Activated gamma-delta T cell (primary cell): ENCODE results near the gene NHEJ1.
"Not testable (repeated sequence)": the region's sequence is repeated elsewhere in the genome, so short reads cannot be mapped to it uniquely, and the experiment has no call there.

Experiments
- DNase-seq: peaks from one replicate; lab custom pipeline; 2025; lab: John Stamatoyannopoulos, UW
- total RNA-seq, 2 donors: gene quantifications; one replicate each; lab custom pipeline; 2026; lab: John Stamatoyannopoulos, UW

NHEJ1 gene, protein sequence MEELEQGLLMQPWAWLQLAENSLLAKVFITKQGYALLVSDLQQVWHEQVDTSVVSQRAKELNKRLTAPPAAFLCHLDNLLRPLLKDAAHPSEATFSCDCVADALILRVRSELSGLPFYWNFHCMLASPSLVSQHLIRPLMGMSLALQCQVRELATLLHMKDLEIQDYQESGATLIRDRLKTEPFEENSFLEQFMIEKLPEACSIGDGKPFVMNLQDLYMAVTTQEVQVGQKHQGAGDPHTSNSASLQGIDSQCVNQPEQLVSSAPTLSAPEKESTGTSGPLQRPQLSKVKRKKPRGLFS
- total RNA-seq = 8.2 to 9.0 reads per million in 2 donors

DNA sequence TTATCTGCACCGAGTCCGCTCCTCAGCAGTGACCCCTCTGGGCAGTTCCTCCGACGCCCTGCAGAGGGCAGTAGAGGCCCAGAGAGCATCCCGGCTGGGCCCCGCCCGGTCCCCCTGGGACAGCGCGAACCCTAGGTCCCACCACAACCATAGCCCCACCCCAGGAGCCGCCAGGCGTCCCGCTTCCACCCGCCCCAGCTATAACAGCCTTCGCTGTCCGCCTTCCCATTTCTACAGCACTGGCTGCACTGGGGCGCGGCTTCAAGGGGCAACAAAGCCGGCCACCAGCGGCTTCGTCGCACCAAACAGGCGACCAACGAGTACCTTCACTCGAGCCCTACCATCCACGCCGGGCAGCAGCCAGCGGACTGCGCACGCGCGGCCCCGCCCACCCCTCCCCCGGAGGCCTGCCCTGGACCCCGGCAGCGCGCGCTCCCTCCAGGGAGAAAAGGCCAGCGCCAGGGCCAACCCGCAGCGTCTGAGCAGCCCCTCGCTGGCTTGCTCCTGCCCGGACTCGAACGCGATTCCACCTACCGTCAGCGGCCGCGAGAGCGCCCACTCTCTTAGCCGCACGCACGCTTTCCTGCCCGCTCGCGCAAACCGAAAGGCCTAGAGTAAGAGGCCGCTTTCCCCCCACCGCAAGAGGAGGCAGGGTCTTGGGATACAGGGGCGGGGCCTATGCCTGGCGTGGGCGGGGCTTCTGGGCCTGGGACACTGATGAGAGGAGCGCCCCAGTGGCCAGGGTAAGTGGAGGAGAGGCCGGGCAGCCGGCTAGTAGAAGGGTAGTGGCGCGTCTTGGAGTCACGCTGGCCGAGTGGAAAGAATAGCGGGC is at the start of gene NHEJ1:
Gene NHEJ1 (minus strand): TSS at position 630 of the 832 bp plus-strand sequence. CDS start 2,453 bp downstream, outside the sequence.
- DNase-seq = peak; percentile 87

DNA sequence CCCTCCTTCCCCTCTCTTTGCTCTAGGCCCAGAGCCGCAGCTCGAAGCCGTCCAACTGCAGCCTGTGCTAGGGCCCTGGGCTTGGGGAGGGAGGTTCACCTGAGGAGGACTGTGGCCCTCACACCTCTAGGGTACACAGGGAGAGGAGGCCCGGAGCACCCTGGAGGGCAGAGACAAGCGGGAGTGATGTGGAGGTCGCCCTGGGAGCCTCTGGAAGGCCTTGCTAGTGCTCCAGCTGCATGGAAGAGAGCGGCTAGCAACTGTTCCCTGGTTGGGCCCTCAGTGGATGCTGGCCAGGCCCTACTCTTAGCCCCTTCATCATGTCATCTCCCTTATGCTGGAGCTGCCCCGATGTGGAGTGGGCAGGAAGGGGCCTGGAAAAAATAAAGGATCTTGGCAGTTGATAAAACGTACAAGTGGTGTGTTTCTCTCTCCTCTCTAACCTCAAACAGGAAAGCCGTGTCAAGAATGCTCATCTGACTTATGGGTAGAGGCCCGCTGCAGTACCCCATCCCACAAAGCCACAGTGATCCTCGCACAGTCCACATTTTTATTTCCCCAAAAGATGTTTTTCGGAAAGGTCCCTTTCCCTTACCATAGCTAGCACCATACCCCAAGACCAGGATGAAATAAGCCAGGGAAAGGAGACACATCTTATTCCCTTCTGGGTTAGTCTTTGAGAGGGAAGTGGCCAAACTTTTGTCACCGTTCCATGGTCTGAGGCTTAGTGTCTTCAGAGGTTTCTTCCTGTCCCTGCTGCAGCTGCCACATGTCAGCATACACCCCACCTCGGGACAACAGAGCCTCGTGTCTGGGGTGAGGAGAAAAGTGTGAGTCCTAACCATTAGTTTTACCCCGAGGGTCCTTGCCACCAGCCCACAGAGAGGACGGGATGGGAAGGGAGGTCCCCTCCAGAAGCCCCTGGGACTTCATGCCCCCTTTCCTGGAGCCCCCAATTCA is 48.9 kb upstream of the NHEJ1 start:
- no peak for DNase-seq

DNA sequence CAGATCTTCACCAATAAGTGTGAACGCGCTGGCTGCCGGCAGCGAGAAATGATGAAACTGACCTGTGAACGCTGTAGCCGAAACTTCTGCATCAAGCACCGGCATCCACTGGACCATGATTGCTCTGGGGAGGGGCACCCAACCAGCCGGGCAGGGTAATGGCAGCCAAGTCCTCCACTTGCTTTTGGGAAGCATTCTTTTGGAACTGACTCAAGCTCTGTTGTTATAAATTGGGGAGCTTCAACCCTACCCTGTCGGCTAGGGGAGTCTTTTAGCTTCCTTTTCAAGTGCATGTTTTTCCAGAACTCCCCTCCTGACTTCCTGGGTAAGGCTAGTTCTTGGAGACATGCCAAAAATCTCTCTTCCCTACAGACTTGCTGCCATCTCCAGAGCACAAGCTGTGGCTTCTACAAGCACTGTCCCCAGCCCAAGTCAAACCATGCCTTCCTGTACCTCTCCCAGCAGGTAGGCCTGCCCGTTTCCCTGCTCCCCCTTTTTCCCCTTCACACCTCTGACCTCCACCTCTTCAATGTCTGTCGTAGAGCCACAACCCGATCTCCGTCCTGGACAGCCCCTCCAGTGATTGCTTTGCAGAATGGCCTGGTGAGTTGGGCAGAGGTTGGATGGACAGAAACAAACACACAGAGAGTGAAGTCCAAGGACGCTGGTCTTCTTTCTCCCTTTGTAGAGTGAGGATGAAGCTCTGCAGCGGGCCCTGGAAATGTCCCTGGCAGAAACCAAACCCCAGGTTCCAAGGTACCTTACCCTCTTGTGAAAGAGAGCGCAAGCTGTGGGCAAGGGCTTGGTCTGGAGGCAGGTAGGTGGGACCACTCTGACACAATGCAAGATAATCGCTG is 47.5 kb upstream of the NHEJ1 start:
- DNase-seq = no peak

DNA sequence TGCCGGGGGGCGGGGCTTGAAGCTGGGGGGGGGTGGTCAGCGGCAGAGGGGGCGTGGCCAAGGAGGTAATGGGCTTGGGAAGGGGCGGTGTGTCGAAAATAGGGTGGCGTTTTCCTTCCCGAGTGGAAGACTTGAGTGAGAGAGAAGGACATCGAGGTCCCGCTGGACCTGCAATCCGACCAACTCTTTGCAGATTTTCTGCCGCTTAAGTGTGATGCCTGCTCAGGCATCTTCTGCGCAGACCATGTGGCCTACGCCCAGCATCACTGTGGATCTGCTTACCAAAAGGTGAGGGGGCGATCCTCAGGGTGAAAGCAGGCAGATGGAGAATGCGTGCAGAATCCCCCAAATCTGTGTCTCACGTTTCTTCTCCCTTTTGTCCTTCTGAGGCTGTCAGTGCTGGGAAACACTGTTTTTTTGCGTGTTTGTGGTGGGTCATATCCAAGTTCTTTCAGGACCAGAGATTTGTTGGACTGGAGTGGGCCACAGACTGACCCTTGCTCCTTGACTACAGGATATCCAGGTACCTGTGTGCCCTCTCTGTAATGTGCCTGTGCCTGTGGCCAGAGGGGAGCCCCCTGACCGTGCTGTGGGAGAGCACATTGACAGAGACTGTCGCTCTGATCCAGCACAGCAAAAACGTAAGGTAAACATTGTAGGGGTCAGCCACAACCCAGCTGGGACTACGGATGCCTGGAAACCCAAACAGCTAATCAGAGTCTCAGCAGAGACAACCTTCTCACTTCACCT is 46.7 kb upstream of the NHEJ1 start:
- DNase-seq = no peak

DNA sequence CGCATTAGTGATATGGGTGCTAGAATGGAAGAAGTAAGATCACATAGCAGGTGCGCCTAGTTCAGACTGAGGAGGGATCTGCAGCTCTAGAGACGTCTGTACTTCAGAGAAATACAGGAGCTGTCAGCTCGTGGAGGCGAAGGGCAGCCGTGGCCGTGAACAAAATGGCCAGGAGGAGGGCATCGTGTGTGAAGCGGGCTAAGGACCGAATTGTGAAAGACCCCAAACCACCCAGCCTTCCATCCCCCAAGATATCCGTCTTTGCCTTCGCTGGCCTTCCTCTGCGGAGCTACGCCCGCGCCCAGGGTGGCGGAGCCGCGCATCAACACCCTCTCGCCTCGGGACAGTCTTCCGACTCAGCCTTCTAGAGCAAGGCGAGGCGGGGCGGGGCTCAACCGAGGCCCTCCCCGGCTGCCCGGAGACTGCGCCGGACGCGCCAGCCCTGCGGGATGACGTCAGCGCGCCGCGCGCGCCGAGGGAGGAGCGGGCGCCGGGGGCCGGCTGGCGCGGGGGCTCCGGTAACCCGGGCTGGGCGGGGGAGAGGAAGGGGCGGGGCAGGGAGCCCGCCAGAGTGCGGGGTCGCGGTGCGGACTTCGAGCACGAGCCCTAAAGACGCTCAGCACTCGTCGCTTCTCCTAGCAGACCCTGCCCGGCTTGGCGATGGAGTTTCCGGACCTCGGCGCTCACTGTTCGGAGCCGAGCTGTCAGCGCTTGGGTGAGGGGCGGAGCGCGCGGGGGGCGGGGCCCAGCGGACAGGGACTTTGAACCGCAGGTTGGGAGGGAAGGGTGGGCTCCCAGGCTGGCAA is 45.9 kb upstream of the NHEJ1 start, which contains the start of gene ZFAND2B:
Gene ZFAND2B (plus strand): TSS at position 455 of the 806 bp plus-strand sequence. CDS start 206 bp downstream, at position 661.
- peak; percentile 94 for DNase-seq

DNA sequence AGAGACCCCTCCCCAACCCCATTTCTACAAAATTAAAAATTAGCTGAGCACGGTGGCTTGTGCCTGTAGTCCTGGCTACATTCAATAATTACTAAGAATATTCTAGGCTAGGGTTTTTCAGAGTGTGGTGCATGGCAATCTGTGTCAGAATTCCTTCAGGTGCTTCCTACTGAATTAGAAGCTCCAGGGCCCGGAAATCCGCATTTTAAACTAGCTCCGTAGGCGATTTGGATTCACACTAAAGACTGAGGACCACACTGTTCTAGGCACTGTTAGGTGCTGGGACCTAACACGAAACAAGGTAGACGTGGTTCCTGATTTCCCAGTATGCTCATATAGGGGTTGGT is 45.3 kb upstream of the NHEJ1 start:
- no peak for DNase-seq

DNA sequence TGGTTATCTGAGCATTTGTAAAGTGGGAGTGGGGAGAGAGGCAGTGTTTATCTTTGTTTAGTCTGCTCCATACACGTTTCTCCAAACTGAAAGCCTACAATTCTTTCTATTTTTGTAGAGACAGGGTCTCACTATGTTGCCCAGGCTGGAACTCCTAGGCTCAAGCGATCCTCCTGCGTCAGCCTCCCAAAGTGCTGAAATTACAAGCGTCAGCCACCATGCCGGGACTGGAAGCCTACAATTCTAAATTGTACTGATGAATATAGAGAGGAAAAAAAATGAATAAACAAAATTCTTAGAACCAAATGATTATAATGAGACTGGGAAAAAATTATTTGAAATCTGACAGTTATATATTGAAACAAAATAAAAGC is 44.5 kb upstream of the NHEJ1 start:
- no peak for DNase-seq

DNA sequence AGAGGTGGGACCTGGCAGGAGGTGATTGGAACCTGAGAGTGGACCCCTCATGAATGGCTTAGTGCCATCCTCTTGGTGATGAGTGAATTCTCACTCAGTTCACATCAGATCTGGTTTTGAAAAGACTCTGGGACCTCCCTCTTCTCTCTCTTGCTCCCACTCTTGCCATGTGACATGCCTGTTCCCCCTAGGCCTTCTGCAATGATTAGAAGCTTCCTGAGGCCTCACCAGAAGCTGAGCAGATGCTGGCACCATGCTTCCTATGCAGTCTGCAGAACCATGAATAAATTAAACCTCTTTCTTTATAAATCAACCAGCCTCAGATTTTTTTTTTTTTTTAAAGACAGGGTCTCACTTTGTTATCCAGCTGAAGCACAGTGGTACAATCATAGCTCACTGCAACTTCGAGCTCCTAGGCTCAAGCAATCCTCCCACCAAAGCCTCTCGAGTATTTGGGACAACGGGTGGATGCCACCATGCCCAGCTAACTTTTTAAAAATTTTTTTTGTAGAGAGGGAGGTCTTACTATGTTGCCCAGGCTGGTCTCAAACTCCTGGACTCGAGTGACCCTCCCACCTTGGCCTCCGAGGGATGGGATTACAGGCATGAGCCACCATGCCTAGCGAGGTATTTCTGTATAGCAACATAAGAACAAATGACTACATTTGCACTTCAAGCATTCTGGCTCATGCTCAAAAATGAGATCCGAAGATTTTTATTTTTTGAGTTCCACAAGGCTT is 44.0 kb upstream of the NHEJ1 start:
- no peak for DNase-seq

DNA sequence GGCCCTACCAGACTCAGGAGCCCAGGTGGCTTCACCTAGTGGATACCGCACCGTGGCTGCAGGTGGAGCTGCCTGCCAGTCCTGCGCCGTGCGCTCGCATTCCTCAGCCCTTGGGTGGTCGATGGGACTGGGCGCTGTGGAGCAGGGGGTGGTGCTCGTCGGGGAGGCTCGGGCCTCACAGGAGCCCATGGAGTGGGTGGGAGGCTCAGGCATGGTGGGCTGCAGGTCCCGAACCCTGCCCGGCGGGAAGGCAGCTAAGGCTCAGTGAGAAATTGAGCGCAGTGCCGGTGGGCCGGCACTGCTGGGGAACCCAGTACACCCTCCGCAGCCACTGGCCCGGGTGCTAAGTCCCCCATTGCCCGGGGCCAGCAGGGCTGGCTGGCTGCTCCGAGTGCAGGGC is 40.7 kb upstream of the NHEJ1 start:
- DNase-seq = not testable (repeated sequence)

DNA sequence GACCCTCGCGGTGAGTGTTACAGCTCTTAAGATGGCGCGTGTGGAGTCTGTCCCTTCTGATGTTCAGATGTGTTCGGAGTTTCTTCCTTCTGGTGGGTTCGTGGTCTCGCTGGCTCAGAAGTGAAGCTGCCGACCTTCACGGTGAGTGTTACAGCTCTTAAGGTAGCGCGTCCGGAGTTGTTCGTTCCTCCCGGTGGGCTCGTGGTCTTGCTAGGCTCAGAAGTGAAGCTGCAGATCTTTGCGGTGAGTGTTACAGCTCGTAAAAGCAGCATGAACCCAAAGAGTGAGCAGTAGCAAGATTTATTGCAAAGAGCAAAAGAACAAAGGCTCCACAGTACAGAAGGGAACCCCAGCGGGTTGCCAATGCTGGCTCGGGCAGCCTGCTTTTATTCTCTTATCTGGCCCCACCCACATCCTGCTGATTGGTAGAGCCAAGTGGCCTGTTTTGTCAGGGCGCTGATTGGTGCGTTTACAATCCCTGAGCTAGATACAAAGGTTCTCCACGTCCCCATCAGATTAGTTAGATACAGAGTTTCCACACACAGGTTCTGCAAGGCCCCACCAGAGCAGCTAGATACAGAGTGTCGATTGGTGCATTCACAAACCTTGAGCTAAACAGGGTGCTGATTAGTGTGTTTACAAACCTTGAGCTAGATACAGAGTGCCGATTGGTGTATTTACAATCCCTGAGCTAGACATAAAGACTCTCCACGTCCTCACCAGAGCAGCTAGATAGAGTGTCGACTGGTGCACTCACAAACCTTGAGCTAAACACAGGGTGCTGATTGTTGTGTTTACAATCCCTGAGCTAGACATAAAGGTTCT is 40.1 kb upstream of the NHEJ1 start:
- not testable (repeated sequence) for DNase-seq

DNA sequence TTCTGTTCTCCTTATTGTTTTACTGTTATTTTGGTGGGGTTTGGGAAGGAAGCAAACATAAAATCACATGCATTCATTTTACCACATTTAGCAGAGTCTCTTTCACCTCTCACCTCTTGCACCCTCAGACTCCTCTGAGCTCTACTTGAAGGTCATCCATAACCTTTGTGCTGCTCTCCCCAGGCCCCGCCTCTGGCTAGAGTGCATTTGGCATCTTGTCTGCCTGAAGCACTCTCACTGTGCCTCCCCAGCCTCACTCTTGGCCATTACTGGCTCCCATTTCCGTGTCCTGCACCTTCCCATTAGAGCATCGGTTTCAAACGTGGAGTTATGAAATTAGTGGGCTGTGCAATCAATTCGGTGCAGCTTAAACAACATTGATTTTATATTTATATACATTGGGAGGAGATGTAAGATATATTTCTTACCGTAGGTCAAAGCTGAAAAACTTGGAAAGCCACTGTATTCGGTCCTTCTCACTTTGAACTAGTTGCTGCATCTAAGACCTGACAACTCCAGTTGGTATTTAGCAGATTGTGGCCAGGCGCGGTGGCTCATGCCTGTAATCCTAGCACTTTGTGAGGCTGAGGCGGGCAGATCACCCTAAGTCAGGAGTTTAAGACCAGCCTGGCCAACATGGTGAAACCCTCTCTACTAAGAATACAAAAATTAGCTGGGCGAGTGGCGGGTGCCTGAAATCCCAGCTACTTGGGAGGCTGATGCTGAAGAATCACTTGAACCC is 39.0 kb upstream of the NHEJ1 start:
- DNase-seq = no peak

DNA sequence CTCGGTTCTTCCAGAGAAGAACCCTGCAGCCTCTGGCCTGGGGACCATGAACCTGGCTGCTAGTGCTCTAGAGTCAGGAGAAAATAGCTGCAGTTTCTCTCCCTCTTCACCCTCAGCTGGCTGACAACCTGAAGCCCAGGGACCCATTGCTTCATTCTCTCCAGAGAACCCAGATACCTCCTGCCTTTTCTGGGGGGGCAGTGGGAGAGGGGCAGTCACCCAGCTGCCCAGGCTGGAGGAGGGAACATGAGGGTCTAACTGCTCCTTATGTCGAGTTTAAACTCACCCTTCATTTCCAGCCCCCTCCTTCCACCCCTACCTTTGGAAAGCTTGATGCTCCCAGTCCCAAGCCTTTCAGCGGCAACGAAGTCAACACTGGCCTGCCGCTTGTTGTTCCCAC is 38.4 kb upstream of the NHEJ1 start:
- DNase-seq = no peak

DNA sequence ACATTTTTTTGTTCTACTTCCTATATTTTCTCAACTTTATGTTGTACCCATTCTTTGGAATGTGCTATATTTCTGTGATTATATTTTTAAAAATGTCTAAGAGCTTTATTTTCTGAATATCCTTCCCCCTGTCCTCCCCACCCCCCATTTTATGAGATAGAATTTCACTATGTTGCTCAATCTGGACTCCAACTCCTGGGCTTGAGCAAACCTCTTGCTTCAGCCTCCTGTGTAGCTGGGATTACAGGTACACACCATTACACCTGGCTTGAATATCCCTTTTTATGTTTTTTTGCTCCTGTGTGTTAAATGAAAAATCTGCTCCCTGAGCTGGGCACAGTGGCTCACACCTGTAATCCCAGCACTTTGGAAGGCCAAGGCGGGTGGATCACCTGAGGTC is 36.8 kb upstream of the NHEJ1 start:
- no peak for DNase-seq

DNA sequence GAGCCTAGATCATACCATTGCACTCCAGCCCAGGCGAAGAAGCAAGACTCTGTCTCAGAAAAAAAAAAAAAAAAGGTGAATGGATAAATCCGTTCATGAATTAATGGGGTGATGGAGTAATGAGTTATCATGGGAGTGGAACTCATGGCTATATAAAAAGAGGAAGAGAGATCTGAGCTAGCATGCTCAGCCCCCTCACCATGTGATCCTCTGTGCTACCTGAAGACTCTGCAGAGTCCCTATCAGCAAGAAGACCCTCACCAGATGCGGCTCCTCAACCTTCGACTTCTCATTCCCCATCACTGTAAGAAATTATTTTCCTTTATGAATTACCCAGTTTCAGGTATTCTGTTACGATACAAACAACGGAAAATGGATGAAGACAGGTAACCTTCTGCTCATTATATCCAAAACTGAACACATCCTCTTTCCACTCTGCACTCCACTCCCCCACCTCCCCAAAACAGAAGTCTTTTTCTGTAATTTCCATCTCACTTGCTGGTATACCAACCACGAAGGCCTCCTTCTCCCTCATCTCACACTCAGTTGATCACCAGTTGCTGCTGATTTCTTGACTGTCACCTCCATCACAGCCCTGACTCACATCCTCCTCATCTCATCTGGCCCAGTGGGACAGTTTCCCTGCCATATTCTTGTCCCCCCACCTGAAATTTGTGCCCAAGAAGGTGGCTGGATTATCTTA is 26.3 kb upstream of the NHEJ1 start:
- DNase-seq = no peak

DNA sequence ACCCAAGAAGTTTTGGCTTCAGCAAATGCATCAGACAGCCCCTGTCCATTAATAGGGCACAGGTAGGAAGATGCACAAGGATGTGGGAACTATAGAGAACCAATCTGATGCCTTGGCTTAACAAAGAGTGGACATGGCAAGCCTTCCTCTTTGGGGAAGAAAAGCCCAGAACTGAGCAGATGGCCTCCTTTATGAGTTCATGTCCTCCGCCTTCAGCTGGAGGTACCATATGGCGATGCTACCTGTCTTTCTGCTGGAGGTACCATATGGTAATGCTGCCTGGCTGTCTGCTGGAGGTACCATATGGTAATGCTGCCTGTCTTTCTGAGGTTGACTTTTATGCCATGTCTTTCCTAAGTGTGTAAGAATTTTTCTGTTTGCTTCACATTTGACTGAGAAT is 23.5 kb upstream of the NHEJ1 start:
- DNase-seq = no peak

DNA sequence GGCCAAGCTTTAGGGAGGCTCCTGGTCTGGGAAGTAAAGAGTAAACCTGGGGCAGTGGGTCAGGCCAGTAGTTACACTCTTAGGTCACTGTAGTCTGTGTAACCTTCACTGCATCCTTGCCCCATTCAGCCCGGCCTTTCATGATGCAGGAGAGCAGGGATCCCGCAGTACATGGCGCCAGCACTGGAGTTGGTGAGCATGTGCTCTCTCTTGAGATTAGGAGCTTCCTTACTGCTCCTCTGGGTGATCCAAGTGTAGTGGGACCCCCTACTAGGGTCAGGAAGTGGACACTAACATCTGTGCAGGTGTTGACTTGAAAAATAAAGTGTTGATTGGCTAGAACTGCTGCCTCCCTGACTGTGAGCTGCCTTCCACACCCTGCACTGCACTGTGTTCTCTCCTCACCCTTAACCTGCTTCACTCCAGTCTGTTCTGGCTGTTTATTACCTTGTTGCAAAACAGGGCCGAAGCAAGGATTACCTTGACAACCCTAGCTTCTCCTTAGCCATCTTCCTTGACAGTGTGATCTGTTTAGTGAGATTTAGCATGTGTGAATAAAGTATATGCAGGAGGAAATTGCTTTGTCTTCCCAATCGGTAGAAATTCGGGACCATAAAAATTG is 22.6 kb upstream of the NHEJ1 start:
- no peak for DNase-seq
